Fibroblast of skin of back (primary cell): Measurements from ENCODE around the gene ARFGAP1.
"Not testable (repeated sequence)": the region's sequence is repeated elsewhere in the genome, so short reads cannot be mapped to it uniquely, and the experiment has no call there.

Experiments
- DNase-seq: peaks from one replicate; pipeline ENCODE4 v3.0.0-alpha.2; 2013

ARFGAP1 gene

DNA sequence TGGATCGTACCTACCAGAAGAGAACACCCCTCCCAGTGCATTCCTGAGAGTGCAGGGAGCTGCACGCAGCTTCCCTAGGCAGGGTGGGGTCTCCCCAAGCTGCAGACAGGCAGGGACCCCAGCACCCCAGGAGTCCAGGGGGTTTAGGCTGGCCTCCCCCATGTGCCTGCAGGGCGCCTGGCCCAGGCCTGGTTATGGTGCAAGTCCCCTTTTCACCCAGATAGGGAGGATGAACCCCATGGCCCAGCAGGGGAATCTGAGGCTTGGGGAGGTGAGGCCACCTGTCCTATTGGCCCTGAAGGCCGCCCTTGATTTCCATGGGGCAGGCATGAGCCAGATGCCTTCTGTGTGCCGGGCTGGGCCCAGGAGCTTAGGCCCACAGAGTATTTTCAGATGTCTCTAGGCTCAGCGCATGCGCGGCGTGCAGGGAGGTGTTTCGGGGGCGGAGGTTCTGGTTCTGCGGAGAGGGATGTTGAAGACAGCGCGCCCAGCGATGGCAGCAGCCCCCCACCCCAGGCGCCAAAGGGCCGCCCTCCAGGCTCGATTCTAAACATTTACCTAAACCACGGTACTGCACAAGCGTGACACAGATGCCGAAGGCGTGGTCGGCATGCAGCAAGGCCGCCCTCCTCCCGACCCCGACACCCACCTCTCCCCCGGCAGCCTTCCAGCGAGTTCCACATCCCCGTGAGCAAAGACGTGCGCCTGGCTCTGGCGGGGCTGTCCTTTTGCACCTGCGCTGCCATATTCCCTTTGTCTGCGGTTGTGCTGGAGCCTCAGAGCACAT is 49.7 kb downstream of the ARFGAP1 start:
- no peak for DNase-seq

DNA sequence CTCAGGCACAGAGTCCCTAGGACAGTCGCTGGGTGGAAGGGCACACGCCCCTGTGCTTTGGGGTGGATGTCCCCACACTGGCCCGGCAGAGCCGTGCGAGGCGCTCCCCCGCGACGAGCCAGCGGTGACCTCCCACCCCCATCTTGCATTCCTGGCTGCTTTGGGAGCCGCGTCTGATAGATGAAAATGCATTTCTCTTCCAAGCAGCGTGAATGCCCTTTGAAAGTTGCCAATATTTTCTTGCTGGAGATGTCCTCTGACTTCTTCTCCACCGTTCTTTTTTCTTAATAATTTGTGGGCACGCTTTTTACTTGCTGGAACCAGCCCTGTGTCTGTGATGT is 50.3 kb downstream of the ARFGAP1 start:
- no peak for DNase-seq

DNA sequence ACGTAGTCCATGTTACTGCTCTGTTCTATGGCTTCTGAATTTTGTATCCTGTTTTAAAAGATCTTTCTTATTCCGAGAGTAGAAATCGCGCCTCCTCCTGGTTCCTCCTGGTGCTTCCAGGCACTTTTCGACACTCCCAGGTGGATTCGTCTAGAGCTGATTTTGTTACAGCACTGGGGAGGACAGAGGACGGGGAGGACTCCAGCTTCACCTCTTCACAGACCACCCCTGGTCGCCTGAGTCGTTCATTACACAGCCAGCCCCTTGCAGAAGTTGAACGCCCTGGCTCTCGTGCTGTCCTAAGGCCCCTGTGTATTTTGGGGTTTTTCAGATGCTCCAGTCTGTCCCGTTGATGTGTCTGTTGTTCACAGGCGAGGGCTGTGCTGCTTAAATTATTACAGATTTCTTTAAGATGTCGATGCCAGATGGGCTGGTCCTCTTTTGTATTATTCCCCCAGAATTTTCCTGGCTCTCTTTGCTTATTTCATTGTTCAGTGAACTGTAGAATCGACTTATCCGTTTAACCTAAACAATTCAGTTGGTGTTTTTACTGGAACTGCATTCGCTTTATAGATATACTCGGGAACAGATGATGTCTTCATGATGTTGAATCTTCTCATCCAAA is 50.9 kb downstream of the ARFGAP1 start:
- DNase-seq = no peak

DNA sequence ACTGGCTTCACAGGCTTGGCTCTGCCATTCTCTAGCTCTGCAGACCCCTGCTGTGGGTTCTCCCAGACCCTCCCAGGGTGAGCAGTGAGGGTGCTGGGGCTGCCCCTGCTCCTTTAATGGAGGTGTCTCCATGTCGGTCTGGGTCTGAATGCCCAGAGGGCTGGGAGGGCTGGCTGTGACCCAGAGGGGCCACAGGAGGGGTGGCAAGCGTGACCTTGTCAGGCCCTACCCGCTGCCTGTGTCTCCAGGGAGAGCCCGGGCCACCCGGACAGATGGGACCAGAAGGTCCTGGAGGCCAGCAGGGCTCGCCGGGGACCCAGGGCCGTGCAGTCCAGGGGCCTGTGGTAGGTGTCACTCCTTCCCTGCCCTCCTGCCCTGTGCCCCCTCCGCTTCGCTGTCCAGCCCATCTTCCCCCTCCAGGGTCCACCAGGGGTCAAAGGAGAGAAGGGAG is 52.4 kb downstream of the ARFGAP1 start:
- DNase-seq = no peak

DNA sequence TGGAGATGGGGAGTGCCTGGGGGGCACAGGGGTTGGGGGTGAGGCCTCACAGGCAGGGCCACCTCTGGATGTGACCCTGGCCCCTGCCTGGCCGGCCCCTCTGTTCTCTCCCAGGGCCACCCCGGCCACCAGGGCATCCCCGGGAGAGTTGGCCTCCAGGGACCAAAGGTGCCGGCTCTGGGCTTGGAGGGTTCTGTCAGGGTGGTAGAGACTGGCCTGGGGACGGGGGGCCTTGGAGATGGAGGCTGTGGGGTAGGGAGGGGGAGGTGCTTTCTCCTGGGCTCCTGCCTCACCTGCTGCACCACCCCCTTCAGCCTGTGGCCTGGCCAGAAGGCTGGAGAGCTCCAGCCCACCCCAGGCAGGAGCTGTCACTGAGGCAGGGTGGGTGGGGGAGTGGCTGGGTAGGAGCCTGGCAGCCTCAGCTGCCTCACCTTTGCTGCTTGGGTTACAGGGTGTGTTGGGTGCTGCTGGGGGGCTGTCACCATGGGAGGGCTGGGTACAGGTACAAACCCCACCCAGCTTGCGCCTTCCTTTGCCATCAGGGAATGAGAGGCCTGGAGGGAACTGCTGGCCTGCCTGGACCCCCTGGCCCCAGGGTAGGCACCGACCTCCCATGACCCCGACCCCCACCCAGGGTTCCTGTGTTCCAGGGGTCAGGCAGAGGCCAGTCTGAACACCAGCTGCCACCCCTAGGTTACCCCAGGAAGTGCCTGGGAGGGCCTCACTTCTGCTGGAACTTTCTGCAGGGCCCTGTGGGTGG is 53.1 kb downstream of the ARFGAP1 start:
- DNase-seq = no peak

DNA sequence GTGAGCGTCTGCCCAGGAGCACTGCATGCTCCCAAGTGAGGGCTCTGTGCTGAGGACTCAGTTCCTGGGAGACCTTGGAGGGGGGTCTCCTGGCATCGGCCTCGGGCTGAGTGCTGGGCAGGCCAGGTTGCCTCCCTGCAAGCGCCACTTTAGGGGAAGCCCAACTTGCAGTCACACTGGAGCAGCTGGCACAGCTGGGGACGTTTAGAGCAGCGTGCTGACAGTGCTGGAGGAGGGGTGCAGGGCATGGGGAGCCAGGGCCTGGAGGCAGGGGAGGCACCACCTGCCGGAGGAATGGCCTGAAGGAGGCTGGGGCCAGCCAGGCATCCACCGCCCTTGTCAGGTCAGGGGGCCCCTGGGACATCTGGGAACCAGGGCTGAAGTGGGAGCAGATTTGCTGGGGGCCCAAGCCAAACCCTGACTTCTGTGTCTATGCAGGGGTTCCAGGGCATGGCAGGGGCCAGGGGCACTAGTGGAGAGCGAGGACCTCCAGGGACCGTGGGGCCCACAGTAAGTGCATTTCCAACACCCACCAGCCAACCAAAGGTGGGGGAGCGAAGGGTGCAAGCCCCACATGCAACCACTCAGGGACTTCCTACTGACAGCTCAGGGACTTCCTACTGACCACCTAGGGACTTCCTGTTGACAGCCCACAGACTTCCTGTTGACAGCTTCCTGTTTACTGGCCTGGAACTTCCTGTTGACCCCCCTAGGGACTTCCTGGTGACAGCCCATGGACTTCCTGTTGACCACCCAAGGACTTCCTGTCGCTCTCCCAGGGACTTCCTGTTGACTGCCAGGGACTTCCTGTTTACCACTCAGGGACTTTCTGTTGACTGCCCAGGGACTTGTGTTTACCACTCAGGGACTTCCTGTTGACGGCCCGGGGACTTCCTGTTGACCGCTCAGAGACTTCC is 54.0 kb downstream of the ARFGAP1 start:
- no peak for DNase-seq

DNA sequence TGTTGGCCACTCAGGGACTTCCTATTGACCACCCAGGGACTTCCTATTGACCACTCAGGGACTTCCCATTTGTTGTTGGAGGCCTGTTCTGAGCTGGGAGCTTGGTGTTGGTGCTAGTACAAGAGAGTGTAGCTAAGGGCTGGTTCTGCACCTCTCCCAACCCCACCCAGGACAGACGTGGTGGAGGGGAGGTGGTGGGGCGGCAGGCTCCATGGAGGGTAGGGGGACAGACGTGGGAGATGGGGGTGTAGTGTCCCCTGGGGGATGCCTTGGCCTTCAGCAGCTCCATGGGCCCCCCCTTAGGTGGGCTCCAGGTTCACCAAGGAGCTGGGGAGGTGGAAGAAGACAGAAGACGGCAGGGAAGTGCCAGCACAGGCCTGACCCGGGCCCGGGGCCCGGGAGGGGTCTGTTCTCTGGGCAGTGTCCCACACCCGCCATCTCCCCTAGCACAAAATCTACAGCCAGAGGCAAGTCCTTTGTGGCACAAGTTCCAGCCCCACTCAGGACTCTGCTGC is 54.7 kb downstream of the ARFGAP1 start:
- DNase-seq = no peak

DNA sequence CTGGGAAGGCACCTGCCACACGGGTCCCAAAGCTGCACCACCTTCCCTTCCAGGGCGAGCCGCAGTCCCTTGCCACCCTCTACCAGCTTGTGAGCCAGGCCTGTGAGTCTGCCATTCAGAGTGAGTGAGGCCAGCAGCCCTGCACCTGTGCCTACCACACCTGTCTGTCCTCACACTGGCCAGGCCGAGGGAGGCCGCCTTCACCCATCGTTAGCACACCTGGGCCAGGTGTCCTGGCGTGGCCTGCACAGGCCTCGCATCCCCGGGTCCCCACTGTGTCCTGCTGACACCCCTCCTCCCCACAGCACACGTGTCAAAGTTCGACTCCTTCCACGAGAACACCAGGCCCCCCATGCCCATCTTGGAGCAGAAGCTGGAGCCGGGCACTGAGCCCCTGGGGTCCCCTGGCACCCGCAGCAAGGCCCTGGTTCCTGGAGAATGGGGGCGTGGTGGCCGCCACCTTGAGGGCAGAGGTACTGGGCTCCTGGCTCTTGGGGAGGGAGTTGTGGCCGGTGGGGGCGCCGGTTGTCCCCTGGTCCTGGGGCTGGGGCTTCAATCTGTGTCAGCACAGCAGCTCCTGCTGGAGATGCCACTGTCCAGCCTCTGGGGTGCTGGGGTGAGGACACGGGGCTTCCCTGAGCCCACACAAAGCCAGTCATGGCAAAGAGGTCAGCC is 55.5 kb downstream of the ARFGAP1 start:
- no peak for DNase-seq

DNA sequence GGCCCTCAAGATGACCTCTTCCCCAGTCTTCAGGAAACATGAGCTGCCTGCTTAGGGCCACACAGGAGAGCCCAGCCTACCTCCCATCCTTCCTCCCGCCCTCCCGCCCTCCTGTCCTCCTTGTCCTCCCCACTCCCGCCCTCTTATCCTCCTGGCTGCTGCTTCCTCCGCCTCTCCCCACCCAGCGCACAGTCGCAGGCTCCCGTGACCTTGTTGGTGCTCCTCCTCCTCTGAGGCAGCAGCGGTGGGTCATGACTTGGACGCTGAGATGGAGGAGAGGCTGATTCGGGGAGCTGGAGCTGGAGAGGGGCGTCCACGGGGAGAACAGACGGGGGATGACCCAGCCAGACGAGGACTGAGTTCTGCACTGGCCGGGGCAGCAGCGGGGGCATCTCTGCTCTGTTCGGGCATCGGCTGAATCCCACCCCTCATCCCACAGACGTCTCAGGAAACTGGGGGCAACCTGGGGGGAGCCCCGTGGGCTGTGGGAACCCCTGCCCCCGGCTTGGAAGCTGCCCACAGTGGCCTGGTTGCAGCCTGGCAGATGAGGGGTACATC is 56.2 kb downstream of the ARFGAP1 start:
- DNase-seq = no peak

DNA sequence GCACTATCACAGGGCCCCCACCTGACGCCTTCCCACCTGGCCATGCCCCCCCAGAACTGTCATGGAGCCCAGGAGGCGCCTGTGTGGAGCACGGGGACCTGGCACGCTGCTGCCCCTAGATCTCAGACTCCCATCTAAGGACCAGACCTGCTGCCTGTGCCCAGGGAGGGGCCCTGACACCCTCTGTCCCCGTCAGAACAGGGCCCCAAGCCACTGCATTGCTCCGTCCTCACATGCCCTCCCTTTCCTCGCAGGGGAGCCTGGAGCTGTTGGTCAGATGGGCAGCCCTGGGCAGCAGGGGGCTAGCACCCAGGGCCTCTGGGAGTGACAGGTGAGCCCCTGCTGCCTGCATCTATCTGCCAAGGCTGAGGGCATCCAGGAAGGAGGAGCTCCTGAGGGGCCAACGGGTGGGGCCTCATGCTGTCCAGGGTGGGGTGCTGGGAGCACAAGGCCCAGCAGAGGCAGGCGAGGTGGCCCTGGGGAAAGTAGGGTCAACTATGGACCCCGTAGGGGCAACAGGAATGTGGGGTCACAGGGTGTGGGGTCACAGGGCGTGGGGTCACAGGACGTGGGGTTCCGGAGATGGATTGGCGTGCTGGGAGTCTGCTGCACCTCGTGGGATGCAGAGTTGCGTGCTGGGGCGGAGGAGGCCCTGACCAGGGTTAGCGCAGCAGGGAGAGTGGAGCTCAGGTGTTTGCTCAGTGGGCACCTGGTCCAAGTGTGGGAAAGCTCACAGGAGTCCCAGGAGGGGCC is 56.9 kb downstream of the ARFGAP1 start:
- no peak for DNase-seq

DNA sequence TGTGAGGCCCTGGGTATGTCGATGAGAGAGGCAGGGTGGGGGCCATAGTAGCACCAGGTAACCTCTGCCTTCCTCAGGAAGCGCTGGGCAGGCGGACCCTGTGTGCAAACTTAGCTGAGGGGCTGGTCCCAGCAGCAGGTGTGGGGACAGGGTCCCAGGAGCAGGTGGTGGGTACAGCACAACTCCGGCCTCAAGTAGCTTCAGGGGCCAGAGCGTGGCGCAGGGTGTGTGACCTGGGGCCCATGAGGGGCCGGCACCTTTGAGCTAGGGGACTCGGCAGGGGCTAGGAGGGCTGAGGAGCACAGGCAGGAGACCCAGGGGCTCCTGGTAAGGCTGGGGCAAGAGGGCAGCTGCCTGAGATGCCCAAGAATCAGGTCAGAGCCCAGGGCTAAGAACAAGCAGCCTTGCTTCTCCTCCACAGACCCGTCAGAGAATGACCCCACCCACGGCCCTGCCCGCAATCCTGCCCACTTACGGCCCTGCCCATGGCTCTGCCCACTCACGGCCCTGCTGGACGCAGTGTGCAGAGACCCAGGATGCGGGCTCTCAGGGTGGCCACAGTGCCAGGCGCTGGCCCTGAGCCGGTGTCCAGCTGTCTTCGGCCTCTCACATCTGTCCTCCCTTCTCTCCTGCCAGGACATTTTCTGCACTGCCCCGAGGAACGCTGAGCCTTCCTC is 57.6 kb downstream of the ARFGAP1 start:
- DNase-seq = no peak

DNA sequence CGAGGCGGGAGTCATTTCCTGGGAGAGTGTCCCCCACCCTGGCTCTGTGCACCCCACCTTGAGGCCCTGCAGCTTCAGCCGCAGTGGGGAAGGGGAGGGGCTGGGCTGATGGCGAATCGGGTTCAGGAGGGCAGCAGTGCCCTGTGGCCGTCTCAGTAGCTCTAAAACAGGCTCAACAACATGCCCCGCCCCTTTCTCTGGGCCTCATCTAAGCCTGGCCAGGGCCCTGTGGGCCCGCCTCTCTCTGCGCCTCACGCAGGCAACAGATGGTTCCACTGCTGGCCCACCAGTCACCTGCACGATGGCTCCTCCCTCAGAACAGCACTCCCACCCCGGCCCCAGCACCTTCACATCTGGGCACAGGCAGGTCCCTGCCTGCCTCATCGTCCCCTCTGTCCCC is 58.3 kb downstream of the ARFGAP1 start:
- no peak for DNase-seq

DNA sequence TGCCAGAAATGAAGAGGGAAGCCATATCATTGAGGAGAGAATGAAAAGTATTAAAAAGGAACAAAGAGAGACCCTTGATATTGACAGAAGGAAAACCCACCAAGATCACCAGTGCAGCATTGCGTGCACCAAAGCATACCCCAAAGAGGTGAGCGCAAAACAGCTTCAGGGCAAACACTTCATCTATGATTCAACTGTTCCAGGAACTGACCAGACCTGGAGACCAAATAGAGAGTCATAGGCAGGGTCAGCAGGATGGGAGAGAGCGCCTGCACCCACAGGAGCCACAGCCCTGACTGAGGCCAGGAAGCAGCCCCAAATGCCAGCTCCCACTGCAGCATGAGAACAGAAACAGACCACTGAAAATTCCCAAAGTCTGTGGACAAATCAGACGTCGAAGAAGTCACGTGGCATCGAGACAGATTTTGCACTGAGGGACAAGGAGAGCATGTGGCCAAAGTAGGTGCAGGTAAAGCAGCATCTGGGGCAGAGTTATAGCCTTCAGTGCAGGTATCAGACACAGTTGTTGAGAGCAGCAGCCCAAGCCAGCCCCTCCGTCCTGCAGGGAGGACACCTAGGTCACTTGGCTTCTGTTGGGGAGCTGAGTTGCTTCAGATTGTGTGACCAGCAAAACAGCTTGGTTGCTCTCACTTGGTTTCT is 59.3 kb downstream of the ARFGAP1 start:
- no peak for DNase-seq

DNA sequence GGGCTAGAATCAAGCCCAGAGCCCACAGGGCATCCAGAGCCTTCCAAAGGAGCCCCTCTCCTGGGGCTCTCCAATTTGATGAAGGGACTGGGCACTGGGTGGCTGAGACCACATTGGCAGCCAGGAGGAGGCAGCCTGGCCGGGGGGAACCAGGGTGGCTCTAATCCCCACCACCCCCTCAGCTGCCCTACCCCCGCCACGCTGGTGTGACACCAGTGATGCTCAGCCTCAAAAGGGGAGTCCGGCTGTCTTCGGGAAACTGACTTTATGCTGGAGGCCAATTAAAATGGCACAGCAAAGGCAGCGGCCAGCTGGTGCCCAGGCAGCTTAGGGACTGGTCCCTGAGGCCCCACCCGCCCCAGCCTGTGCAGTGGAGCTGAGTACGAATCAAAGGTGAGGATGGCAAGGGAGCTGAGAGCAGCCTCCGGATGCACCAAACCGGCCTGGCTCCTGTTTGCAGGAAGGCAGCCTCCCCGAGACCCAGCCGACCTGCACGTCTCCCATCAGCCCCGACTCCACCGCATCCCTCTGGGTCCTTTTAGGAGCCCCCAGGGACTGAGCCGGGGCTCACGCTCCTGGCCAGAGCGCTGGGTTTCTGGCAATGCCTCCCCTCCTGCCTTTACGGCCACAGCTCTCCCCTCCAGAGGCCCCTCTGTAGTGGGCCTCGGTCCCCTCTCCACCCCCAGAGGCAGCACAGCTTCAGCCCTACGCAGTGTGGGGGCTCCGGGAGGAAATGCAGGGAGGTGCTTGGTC is 60.1 kb downstream of the ARFGAP1 start:
- no peak for DNase-seq

DNA sequence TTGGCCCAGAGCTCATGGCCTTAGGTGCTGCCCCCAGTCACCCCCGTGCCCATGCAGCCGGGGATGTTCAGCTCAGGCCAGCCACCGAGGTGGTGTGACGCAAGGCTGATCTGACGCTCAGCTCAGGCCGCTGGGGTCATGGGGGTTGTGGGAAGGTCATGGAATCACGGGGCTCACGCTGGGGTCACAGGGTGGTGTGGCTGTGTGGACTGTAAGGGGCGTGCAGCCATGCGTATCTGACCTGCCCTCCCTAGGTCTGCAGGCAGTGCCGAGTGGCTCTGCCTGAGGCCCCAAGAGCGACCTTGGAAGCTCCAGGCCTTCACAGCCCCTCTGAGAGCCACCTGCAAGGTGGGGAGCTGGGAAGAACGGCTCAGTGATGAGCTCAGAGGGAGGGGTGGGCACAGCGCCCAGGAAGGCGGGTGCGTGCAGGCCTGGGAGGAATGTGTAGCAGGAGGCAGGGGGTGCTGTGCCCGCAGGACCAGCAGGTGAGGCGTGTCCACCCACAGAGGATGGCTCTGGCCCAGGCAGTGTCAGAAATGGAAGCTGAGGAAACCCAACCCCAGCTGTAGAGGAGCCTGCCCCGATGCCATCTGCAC is 60.7 kb downstream of the ARFGAP1 start:
- no peak for DNase-seq

DNA sequence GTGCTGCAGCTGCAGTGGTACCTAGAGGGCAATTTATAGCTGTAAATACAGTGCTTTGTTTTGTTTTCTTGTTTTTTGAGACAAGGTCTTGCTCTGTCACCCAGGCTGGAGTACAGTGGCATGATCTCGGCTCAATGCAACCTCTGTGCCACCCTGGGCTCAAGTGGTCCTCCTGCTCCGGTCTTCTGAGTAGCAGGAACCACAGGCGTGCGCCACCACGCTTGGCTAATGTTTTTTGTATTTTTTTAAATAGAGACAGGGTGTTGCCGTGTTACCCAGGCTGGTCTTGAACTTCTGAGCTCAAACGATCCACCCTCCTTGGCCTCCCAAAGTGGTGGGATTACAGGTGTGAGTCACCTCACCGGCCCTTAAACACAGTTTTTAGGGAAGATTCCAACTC is 61.7 kb downstream of the ARFGAP1 start:
- no peak for DNase-seq

DNA sequence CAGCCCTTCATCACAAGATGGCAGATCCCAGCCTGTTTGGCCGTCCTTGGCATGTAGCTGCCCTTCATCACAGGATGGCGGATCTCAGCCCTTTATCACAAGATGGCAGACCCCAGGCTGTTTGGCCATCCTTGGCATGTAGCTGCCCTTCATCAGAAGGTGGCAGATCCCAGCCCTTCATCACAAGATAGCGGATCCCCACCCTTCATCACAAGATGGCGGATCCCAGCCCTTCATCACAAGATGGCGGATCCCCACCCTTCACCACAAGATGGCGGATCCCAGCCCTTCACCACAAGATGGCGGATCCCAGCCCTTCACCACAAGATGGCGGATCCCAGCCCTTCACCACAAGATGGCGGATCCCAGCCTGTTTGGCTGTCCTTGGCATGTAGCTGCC is 62.4 kb downstream of the ARFGAP1 start:
- not testable (repeated sequence) for DNase-seq

DNA sequence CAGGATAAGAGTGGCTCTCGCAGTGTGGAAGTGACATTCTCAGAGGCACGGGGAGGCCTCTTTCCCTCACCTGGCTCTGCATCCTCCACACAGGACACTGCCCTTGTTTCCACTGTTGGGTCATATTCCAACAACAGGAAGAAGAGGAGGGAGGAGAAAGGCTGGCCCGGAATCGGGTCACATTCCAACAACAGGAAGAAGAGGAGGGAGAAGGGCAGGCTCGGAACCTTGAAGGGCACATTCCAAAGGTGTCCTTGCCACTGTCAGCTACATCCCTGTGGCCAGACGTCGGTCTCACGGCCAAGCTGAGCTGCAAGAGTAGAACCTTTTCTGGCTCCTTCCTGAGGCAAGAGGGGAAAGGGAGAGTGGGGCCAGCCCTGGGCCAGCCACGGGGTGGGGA is 63.1 kb downstream of the ARFGAP1 start:
- DNase-seq = no peak
